Bronchial epithelial cell (primary cell): ENCODE results near the gene LMO7. TPM values are rescaled to one million over a fixed set of nuclear protein-coding genes. Genes with fewer than 3 reads are reported as not detected.

Source experiments
- DNase-seq: peaks from one replicate; pipeline ENCODE4 v3.0.0-alpha.2; 2010; ENCODE audit warnings: low read depth
- FAIRE-seq: peaks from 2 replicates; lab custom pipeline; 2011; peaks lifted over from hg19 to GRCh38; lab: Jason Lieb, UNC
- H3K27me3 ChIP-seq: 2 replicates; pipeline ENCODE4 v1.5.1; 2011; ENCODE audit warnings: low read length; ENCODE audit not compliant: control insufficient read depth, insufficient read depth
- H3K36me3 ChIP-seq: 2 replicates; pipeline ENCODE4 v1.5.1; 2011; ENCODE audit warnings: low read length; ENCODE audit not compliant: control insufficient read depth, insufficient read depth
- H3K4me3 ChIP-seq: 2 replicates; pipeline ENCODE4 v1.5.1; 2011; ENCODE audit warnings: mild to moderate bottlenecking, low read depth, low read length, control low read depth
- total RNA-seq: library from RNA; depleted of rRNA; stranded (reverse); fragments of >200 nt; gene quantifications from 2 replicates; pipeline ENCODE4 v1.2.1, GENCODE V29; 2014
- TF ChIP-seq, protein P1 (sequence below): IDR thresholded peaks from 2 replicates; pipeline ENCODE4 v1.5.1; 2011; ENCODE audit warnings: mild to moderate bottlenecking, moderate library complexity, low read length, control low read depth, inconsistent platforms; ENCODE audit not compliant: insufficient read depth, severe bottlenecking

The LMO7 gene
- total RNA-seq, 1 donor from 2014 or later = 150 TPM

DNA sequence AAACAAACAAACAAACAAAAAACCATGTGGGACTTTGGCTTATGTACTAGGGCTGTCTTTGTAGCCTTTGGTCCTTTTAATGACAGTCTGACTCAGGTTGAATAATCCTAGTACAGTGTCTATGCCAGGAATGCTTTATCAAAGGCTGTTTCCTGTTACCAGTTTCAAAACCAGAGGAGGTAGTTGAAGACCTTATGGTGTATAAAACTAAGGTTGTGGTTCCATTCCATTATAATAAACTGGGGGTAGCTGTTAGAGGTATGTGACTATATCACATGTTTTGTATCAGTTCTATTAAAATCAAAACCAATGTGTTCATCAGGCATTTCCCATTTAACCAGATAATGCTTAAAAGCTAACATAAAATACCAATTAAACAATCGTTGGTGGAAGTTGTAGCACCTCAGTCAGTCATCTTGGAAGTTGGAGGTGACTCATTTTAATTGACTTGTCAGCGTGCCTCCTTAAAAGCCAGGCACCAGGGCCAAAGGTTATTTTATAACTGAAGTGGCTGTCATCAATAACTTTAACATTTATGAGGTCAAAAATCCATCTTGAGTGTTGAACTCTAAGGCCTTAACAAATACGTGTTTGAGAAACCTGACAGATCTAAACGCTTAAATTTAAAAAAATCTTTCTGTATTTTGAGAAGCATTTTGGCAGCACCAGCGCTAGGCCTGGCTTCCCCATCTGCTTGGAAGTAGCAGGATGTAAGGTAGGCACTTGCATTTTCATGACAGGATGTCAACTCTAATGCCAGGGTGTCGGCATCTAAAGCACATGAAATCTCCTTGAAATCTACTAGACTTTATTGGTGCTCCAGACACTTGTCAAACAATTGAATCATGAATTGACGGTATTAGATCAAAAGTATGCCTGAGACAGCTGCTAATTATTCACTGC is 162.5 kb downstream of the LMO7 start:
- H3K27me3 ChIP-seq = no peaks in the 10 kb centered on the region
- DNase-seq (peak; percentile 82), FAIRE-seq (no peak)
- TF ChIP-seq, protein P1, sequence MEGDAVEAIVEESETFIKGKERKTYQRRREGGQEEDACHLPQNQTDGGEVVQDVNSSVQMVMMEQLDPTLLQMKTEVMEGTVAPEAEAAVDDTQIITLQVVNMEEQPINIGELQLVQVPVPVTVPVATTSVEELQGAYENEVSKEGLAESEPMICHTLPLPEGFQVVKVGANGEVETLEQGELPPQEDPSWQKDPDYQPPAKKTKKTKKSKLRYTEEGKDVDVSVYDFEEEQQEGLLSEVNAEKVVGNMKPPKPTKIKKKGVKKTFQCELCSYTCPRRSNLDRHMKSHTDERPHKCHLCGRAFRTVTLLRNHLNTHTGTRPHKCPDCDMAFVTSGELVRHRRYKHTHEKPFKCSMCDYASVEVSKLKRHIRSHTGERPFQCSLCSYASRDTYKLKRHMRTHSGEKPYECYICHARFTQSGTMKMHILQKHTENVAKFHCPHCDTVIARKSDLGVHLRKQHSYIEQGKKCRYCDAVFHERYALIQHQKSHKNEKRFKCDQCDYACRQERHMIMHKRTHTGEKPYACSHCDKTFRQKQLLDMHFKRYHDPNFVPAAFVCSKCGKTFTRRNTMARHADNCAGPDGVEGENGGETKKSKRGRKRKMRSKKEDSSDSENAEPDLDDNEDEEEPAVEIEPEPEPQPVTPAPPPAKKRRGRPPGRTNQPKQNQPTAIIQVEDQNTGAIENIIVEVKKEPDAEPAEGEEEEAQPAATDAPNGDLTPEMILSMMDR = no peak
- H3K36me3 ChIP-seq = peaks cover 1% of the 10 kb centered on the region
- no peak overlapping the region for H3K4me3 ChIP-seq

DNA sequence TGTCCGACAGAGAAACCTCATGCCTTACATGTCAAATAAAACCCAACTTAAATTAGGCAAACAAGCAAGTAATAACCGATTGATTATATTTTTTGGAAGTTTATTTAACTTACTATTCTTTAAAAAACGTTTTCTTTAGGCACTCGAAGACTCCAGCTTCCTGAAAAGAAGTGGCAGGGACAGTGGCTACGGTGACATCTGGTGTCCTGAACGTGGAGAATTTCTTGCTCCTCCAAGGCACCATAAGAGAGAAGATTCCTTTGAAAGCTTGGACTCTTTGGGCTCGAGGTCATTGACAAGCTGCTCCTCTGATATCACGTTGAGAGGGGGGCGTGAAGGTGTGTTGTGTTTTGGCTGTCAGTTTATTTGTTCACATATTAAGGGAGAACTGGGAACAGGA is 164.4 kb downstream of the LMO7 start:
- peaks cover 2% of the 10 kb centered on the region for H3K36me3 ChIP-seq
- H3K27me3 ChIP-seq = no peaks in the 10 kb centered on the region
- H3K4me3 ChIP-seq = no peak overlapping the region
- FAIRE-seq (no peak), DNase-seq (no peak)
- TF ChIP-seq, protein P1 = no peak

DNA sequence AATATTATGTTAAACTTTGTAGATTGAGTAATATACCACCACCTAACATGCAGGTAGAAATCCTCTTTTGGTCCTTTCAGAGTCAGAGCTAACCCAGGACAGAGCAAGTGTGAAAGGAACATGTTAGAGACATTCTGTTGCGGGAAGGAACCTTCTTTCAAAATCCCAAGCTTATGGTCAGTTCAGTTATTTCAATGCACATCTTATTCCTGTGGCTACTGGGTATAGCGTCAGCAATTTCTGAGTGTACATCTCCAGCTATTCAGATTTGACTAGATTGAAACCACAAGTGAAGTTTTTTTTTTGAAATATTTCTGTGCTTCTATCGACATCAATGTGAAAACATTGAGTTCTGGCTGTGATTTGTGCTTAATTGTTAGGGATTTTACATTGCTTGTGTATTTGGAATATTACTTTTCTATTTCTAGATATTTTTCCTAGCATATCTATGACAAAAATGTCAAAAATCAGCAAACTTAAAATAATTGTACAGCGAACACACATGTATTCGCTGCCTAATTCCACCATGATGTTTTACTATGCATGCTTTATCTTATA is 165.3 kb downstream of the LMO7 start:
- peaks cover 5% of the 10 kb centered on the region for H3K36me3 ChIP-seq
- no peak overlapping the region for H3K4me3 ChIP-seq
- TF ChIP-seq, protein P1 = no peak
- H3K27me3 ChIP-seq = no peaks in the 10 kb centered on the region
- DNase-seq (no peak), FAIRE-seq (no peak)

DNA sequence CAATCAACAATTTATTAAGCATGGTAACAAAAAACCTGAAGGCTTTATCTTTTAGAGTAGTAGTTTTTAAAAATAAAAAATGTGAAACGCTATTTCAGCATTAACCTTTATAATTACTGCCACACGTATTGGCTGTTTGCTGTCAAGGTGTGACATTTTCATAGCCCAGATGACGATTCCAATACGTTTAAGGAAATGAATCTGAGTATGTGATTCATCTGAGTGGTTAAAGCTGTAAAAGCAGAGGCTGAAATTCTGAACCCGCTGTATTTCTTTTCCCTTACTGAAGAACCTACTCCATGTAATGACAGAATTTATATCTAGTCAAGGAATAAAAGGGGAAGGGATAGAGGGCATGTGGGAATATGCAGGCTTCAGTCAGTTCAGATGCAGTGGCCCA is 166.0 kb downstream of the LMO7 start:
- DNase-seq = peak; percentile 38
- Histone ChIP-seq H3K36me3 (peaks cover 5% of the 10 kb centered on the region), H3K27me3 (no peaks in the 10 kb centered on the region), H3K4me3 (no peak overlapping the region)
- TF ChIP-seq, protein P1 = no peak
- no peak for FAIRE-seq

DNA sequence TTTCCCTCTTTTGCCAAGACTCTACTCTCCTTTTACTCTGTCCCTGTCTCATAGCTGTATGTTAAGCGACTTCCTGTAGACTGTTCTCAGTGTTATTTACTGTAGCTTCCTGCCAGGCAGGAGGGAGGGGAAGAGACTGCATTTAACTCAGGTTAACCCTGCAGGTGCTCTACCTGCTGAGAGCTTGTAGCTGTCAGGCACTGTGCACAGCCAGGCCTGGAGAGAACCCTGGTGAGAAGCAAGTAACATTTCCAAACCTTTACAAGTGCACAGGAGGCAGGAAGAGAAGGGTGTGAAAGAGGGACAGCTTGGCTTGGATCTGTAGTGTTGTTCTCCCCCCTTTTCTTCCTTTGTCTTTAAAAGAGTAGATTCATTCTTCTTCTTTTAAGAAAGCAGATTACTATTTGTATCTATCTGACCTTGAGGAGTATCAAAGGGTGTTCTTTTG is 167.1 kb downstream of the LMO7 start:
- FAIRE-seq (no peak), DNase-seq (no peak)
- peaks cover 5% of the 10 kb centered on the region for H3K36me3 ChIP-seq
- H3K4me3 ChIP-seq = no peak overlapping the region
- no peaks in the 10 kb centered on the region for H3K27me3 ChIP-seq
- TF ChIP-seq, protein P1 = no peak
